ENCODE data around the gene PDK4.

The PDK4 gene

GRCh38 chr7:95543312-95543711, 53.0 kb downstream of the PDK4 start:
- FAIRE-seq: no peak
- no peak for DNase-seq (ENCODE audit: insufficient read length, low spot score)
- TF ChIP-seq POLR2A (IDR thresholded peaks at IDR 0.05; ENCODE audit: low read depth, low read length): no peak

- no peak for DNase-seq (ENCODE audit: insufficient read length, low spot score)
- TF ChIP-seq POLR2A (IDR thresholded peaks at IDR 0.05; ENCODE audit: low read depth, low read length): no peak
- no peak for FAIRE-seq
Measured at GRCh38 chr7:95540366-95540765, 56.0 kb downstream of the PDK4 start.

- no peak for FAIRE-seq
Measured at GRCh38 chr7:95539426-95539825, 56.9 kb downstream of the PDK4 start.

GRCh38 chr7:95537468-95537867, 58.8 kb downstream of the PDK4 start:
- no peak for DNase-seq (ENCODE audit: insufficient read length, low spot score)
- no peak for FAIRE-seq
- no peak for TF ChIP-seq POLR2A (IDR thresholded peaks at IDR 0.05; ENCODE audit: low read depth, low read length)

More at GRCh38 chr7:95539426-95539825, 56.9 kb downstream of the PDK4 start:
- TF ChIP-seq POLR2A (IDR thresholded peaks at IDR 0.05; ENCODE audit: low read depth, low read length): no peak
- DNase-seq (ENCODE audit: insufficient read length, low spot score): no peak

- no peak for TF ChIP-seq POLR2A (IDR thresholded peaks at IDR 0.05; ENCODE audit: low read depth, low read length)
- DNase-seq (ENCODE audit: insufficient read length, low spot score): no peak
- no peak for FAIRE-seq
Measured at GRCh38 chr7:95536656-95537311, 59.5 kb downstream of the PDK4 start.

- TF ChIP-seq POLR2A (IDR thresholded peaks at IDR 0.05; ENCODE audit: low read depth, low read length): no peak
- DNase-seq (ENCODE audit: insufficient read length, low spot score) (no peak), FAIRE-seq (no peak)
Measured at GRCh38 chr7:95535662-95536061, 60.7 kb downstream of the PDK4 start.

- DNase-seq (ENCODE audit: insufficient read length, low spot score) (no peak), FAIRE-seq (no peak)
- TF ChIP-seq POLR2A (IDR thresholded peaks at IDR 0.05; ENCODE audit: low read depth, low read length): no peak
Measured at GRCh38 chr7:95534796-95535195, 61.5 kb downstream of the PDK4 start.

All from H54 (cell line).